GM23248 (cell line): ENCODE results near the gene GAK. TPM values are rescaled to one million over a fixed set of nuclear protein-coding genes. Genes with fewer than 3 reads are reported as not detected.
"Not testable (repeated sequence)": the region's sequence is repeated elsewhere in the genome, so short reads cannot be mapped to it uniquely, and the experiment has no call there.

ENCODE experiments used
- DNase-seq: peaks from one replicate; pipeline ENCODE4 v3.0.0-alpha.2; 2015
- H2AFZ ChIP-seq: fragments of 200-600 bp; sonication (generic); 2 replicates; pipeline ENCODE4 v1.6.1; 2016; ENCODE audit warnings: antibody characterized with exemption
- H3F3A ChIP-seq: fragments of 200-600 bp; sonication (generic); 2 replicates; pipeline ENCODE4 v1.6.1; 2016; ENCODE audit warnings: mild to moderate bottlenecking, antibody characterized with exemption, mixed run types; ENCODE audit not compliant: insufficient read depth
- H3K27ac ChIP-seq: fragments of 200-600 bp; sonication (generic); 2 replicates; pipeline ENCODE4 v1.5.1; 2016; ENCODE audit warnings: mild to moderate bottlenecking
- H3K27me3 ChIP-seq: fragments of 200-600 bp; sonication (generic); replicated peaks from 2 replicates; pipeline ENCODE4 v1.6.1; 2016; ENCODE audit warnings: mild to moderate bottlenecking; ENCODE audit not compliant: insufficient read depth
- H3K36me3 ChIP-seq: fragments of 200-600 bp; sonication (generic); 2 replicates; pipeline ENCODE4 v1.6.1; 2016; ENCODE audit warnings: low read depth, mild to moderate bottlenecking
- H3K4me1 ChIP-seq: fragments of 200-600 bp; sonication (generic); 2 replicates; pipeline ENCODE4 v1.6.1; 2016; ENCODE audit warnings: mild to moderate bottlenecking; ENCODE audit not compliant: insufficient read depth
- H3K4me2 ChIP-seq: fragments of 200-600 bp; sonication (generic); one replicate; pipeline ENCODE4 v1.6.1; 2016; ENCODE audit warnings: mild to moderate bottlenecking; ENCODE audit not compliant: unreplicated experiment
- H3K4me3 ChIP-seq: fragments of 200-600 bp; sonication (generic); 2 replicates; pipeline ENCODE4 v1.5.1; 2016; ENCODE audit warnings: mild to moderate bottlenecking
- H3K79me2 ChIP-seq: fragments of 200-600 bp; sonication (generic); 2 replicates; pipeline ENCODE4 v1.6.1; 2016; ENCODE audit warnings: mild to moderate bottlenecking; ENCODE audit not compliant: insufficient read depth
- H3K9ac ChIP-seq: fragments of 200-600 bp; sonication (generic); 2 replicates; pipeline ENCODE4 v1.6.1; 2016; ENCODE audit warnings: mild to moderate bottlenecking
- H3K9me2 ChIP-seq: fragments of 200-600 bp; sonication (generic); 2 replicates; pipeline ENCODE4 v1.6.1; 2016; ENCODE audit warnings: mixed run types, mild to moderate bottlenecking, moderate library complexity; ENCODE audit not compliant: insufficient read depth
- H3K9me3 ChIP-seq: fragments of 200-600 bp; sonication (generic); one replicate; pipeline ENCODE4 v1.6.1; 2017; ENCODE audit warnings: low read depth
- H4K20me1 ChIP-seq: fragments of 200-600 bp; sonication (generic); 2 replicates; pipeline ENCODE4 v1.6.0; 2016; ENCODE audit not compliant: insufficient read depth
- EZH2 ChIP-seq: fragments of 200-600 bp; sonication (generic); IDR thresholded peaks from 2 replicates; pipeline ENCODE4 v1.6.1; 2018; ENCODE audit warnings: antibody characterized with exemption, mild to moderate bottlenecking; ENCODE audit not compliant: insufficient read depth, poor library complexity, severe bottlenecking
- EZH2phosphoT487 ChIP-seq: fragments of 200-600 bp; sonication (generic); IDR thresholded peaks from 2 replicates; pipeline ENCODE4 v1.6.1; 2018; ENCODE audit warnings: antibody characterized with exemption, moderate library complexity, mild to moderate bottlenecking, low read depth; ENCODE audit not compliant: insufficient read depth
- WGBS, 2 experiments: methylation state at CpG; one replicate each; pipeline ENCODE4 v1.1.6; 2015 to 2017; ENCODE audit warnings: low lambda C conversion rate in 2 of 2, low coverage in 1 of 2; ENCODE audit errors: missing lambda C conversion rate in 2 of 2; 5-methylcytosine and 5-hydroxymethylcytosine counted together
- in situ Hi-C: fragments of 300-500 bp; cut with MboI; formaldehyde crosslinking; loops from 2 replicates; pipeline ENCODE4 v1.15.0; 2020
- polyA plus RNA-seq: library from polyadenylated mRNA; unstranded; fragments of >200 nt; fragmentation: Nextera tagmentation; extraction: Ambion mirVana; gene quantifications from 2 replicates; pipeline ENCODE4 v1.2.1, GENCODE V29; 2016
- total RNA-seq: library from RNA; depleted of rRNA; stranded (reverse); fragments of >200 nt; shearing (Covaris generic); gene quantifications from 2 replicates; pipeline ENCODE4 v1.2.3, GENCODE V29; 2014; rRNA removed

Gene GAK
- total and polyA plus RNA-seq, 2 experiments from 2014 or later = 41.1 to 86.7 TPM

DNA sequence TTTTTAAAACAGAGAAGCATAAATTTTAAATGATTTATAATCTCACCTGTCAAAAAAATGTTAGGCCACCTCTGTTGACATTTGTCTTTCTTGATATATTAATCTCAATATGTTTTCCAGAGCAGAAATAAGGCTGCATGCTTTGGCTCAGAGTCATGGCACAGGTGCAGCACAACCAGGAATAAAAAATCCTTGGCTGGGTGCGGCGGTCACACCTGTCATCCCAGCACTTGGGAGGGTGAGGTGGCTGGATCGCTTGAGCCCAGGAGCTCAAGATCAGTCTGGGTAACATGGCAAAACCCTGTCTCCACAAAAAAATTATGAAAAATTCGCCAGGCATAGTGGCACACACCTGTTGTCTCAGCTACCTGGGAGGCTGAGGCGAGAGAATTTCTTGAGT lies 124.3 kb downstream of the GAK start:
- no peak overlapping the region for H3K27ac ChIP-seq
- no peak overlapping the region for H3K4me3 ChIP-seq
- H3K79me2 ChIP-seq = no peaks in the 10 kb centered on the region
- H3F3A ChIP-seq = no peaks in the 10 kb centered on the region
- H3K9me3 ChIP-seq = no peaks in the 10 kb centered on the region
- TF ChIP-seq EZH2 (no peak), EZH2phosphoT487 (no peak)
- H3K27me3 ChIP-seq = peaks cover 30% of the 10 kb centered on the region; the same call in 1 of the 2 replicates
- WGBS, 2 experiments = 70 to 71% methylated on average over 5 of the region's 5 CpGs
- H3K4me2 ChIP-seq = no peak overlapping the region
- no peak overlapping the region for H3K9ac ChIP-seq
- no peak for DNase-seq
- H3K36me3 ChIP-seq = no peaks in the 10 kb centered on the region
- H3K4me1 ChIP-seq = no peaks in the 10 kb centered on the region
- no peak overlapping the region for H2AFZ ChIP-seq
- H4K20me1 ChIP-seq = no peaks in the 10 kb centered on the region
- in situ Hi-C loops = no loop called here
- H3K9me2 ChIP-seq = no peaks in the 10 kb centered on the region

DNA sequence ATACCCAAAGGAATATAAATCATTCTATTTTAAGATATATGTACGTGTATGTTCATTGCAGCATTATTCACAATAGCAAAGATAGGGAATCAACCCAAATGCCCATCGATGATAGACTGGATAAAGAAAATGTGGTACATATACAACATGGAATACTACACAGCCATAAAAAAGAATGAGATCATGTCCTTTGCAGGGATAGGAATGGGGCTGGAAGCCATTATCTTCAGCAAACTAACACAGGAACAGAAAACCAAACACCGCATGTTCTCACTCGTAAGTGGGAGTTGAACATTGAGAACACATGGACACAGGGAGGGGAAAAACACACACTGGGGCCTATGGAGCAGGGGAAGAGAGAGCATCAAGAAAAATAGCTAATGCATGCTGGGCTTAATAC lies 125.1 kb downstream of the GAK start:
- H2AFZ ChIP-seq, H3K9ac ChIP-seq, H3K79me2 ChIP-seq, H3K4me1 ChIP-seq, H3K9me2 ChIP-seq, H3K4me3 ChIP-seq, in situ Hi-C loops, H3K27ac ChIP-seq, H3K36me3 ChIP-seq, H3F3A ChIP-seq, H4K20me1 ChIP-seq, H3K9me3 ChIP-seq, H3K4me2 ChIP-seq, DNase-seq: not testable (repeated sequence)
- H3K27me3 ChIP-seq = peaks cover 27% of the 10 kb centered on the region
- 69% methylated on average over 4 of the region's 4 CpGs for WGBS, 2 experiments

DNA sequence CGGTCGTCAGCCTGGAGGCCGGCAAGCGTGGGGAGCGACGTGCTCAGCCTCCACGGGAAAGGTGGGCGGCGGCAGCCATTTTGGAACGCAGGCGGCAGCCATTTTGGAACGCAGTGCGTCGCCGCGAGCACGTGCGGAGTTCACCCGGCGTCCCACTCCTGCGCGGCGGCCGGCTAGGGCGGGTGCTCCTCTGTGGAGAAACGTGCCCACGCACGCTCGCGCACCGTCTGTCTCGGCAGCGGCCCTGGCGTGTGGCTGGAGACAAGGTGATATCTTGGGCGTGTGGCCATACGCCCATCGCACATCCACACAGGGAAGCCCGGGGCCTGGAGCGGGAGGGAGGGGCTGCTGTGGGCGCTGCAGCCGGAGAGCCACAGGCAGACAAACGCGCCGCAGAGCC lies 127.3 kb downstream of the GAK start:
- no peaks in the 10 kb centered on the region for H4K20me1 ChIP-seq
- H3K27me3 ChIP-seq = peaks cover 20% of the 10 kb centered on the region; the same call in 1 of the 2 replicates
- H3K9ac ChIP-seq = no peak overlapping the region
- H2AFZ ChIP-seq = no peak overlapping the region
- H3K36me3 ChIP-seq = no peaks in the 10 kb centered on the region
- H3K9me3 ChIP-seq = no peaks in the 10 kb centered on the region
- no peaks in the 10 kb centered on the region for H3K79me2 ChIP-seq
- no peak for DNase-seq
- no peaks in the 10 kb centered on the region for H3K4me1 ChIP-seq
- in situ Hi-C loops = no loop called here
- WGBS, 2 experiments = 76 to 79% methylated on average over 35 to 44 of the region's 44 CpGs
- no peak overlapping the region for H3K27ac ChIP-seq
- H3K4me2 ChIP-seq = no peak overlapping the region
- no peaks in the 10 kb centered on the region for H3F3A ChIP-seq
- TF ChIP-seq EZH2 (no peak), EZH2phosphoT487 (no peak)
- H3K9me2 ChIP-seq = no peaks in the 10 kb centered on the region
- H3K4me3 ChIP-seq = no peak overlapping the region

- no peaks in the 10 kb centered on the region for H3K9me2 ChIP-seq
- H3F3A ChIP-seq = no peaks in the 10 kb centered on the region
- no peak overlapping the region for H3K9ac ChIP-seq
- in situ Hi-C loops = no loop called here
- no peaks in the 10 kb centered on the region for H3K9me3 ChIP-seq
- peaks cover 20% of the 10 kb centered on the region; the same call in 1 of the 2 replicates for H3K27me3 ChIP-seq
- H2AFZ ChIP-seq = no peak overlapping the region
- H3K79me2 ChIP-seq = no peaks in the 10 kb centered on the region
- DNase-seq = no peak
- no peaks in the 10 kb centered on the region for H4K20me1 ChIP-seq
- H3K4me3 ChIP-seq = no peak overlapping the region
- no peak for TF ChIP-seq EZH2
- no peak for TF ChIP-seq EZH2phosphoT487
- H3K36me3 ChIP-seq = no peaks in the 10 kb centered on the region
- no peak overlapping the region for H3K4me2 ChIP-seq
- H3K4me1 ChIP-seq = no peaks in the 10 kb centered on the region
- no peak overlapping the region for H3K27ac ChIP-seq
- 80 to 81% methylated on average over 13 of the region's 13 CpGs for WGBS, 2 experiments
Observed at GRCh38 chr4:803884-804283, 128.2 kb downstream of the GAK start.

- Histone ChIP-seq H3K9me2 (no peaks in the 10 kb centered on the region), H3K4me2 (no peak overlapping the region), H3K4me3 (no peak overlapping the region), H3K9me3 (no peaks in the 10 kb centered on the region), H3K27me3 (peaks cover 21% of the 10 kb centered on the region), H3K4me1 (no peaks in the 10 kb centered on the region), H3K9ac (no peak overlapping the region), H3K36me3 (no peaks in the 10 kb centered on the region), H3K79me2 (no peaks in the 10 kb centered on the region), H3K27ac (no peak overlapping the region), H2AFZ (no peak overlapping the region), H4K20me1 (no peaks in the 10 kb centered on the region), H3F3A (no peaks in the 10 kb centered on the region)
- no peak for DNase-seq
- WGBS, 2 experiments = 72 to 78% methylated on average over 13 of the region's 13 CpGs
- in situ Hi-C loops = no loop called here
- TF ChIP-seq EZH2phosphoT487 (no peak), EZH2 (no peak)
Observed at GRCh38 chr4:801436-802124, 130.5 kb downstream of the GAK start.

Other genes starting within 250 kb of the GAK start
- gene SLC49A3, start 243.2 kb downstream of the GAK start, total RNA-seq = 9.1 and 12.5 TPM in 2 replicates
- gene SLC49A3, start 243.2 kb downstream of the GAK start, polyA plus RNA-seq = 5.2 and 5.3 TPM in 2 replicates
- 26.0 and 36.9 TPM in 2 replicates for gene PCGF3, start 226.5 kb downstream of the GAK start, total RNA-seq
- gene PCGF3, start 226.5 kb downstream of the GAK start, polyA plus RNA-seq = 21.0 TPM in 2 replicates
- gene CPLX1, start 106.2 kb downstream of the GAK start, total RNA-seq = not detected in 2 replicates
- gene CPLX1, start 106.2 kb downstream of the GAK start, polyA plus RNA-seq = not detected in 2 replicates
- 36.5 and 38.3 TPM in 2 replicates for gene TMEM175, start 144 bp upstream of the GAK start, total RNA-seq
- 29.8 and 31.2 TPM in 2 replicates for gene TMEM175, start 144 bp upstream of the GAK start, polyA plus RNA-seq
- 16.8 and 18.2 TPM in 2 replicates for gene DGKQ, start 41.3 kb upstream of the GAK start, total RNA-seq
- 1.4 and 1.9 TPM in 2 replicates for gene DGKQ, start 41.3 kb upstream of the GAK start, polyA plus RNA-seq
- gene IDUA, start 54.7 kb upstream of the GAK start, total RNA-seq = 26.3 and 30.7 TPM in 2 replicates
- gene IDUA, start 54.7 kb upstream of the GAK start, polyA plus RNA-seq = 26.4 and 28.8 TPM in 2 replicates
- 0.13 and 0.22 TPM in 2 replicates for gene SLC26A1, start 61.1 kb upstream of the GAK start, total RNA-seq
- gene SLC26A1, start 61.1 kb upstream of the GAK start, polyA plus RNA-seq = 1.6 and 1.8 TPM in 2 replicates
- 58.7 and 64.9 TPM in 2 replicates for gene FGFRL1, start 79.3 kb upstream of the GAK start, total RNA-seq
- 10.8 and 11.1 TPM in 2 replicates for gene FGFRL1, start 79.3 kb upstream of the GAK start, polyA plus RNA-seq
- gene RNF212, start 181.2 kb upstream of the GAK start, total RNA-seq = 0.51 and 2.5 TPM in 2 replicates
- 4.9 and 6.0 TPM in 2 replicates for gene RNF212, start 181.2 kb upstream of the GAK start, polyA plus RNA-seq
- 3.4 and 6.2 TPM in 2 replicates for gene SPON2, start 240.3 kb upstream of the GAK start, total RNA-seq
- gene SPON2, start 240.3 kb upstream of the GAK start, polyA plus RNA-seq = 5.3 and 5.7 TPM in 2 replicates